Measurements from ENCODE around the gene DTX3L. TPM values are rescaled to one million over a fixed set of nuclear protein-coding genes. Genes with fewer than 3 reads are reported as not detected.

The DTX3L gene
- total and polyA plus RNA-seq, 9 of the 15 experiments (the other 6 are each of a cell fraction or from before 2014, with no cell fraction given) = 2.3 to 6.5 (median 3.0) TPM

GRCh38 chr3:122548619-122549018 lies 15.5 kb upstream of the DTX3L start (continued):
- TF ChIP-seq ZNF655 (CRISPR knock-in tag; IDR thresholded peaks at IDR 0.05) (no peak), E2F6 (IDR thresholded peaks at IDR 0.05; ENCODE audit: borderline replicate concordance in 1 of 2, extremely low read depth in 1 of 2, insufficient read depth in 1 of 2, insufficient read length in 1 of 2, low read depth in 1 of 2, low read length in 1 of 2, poor library complexity in 1 of 2, severe bottlenecking in 1 of 2) (no peak), SMARCE1 (IDR thresholded peaks at IDR 0.05) (no peak), ZC3H8 (IDR thresholded peaks at IDR 0.05) (no peak), ZNF639 (CRISPR knock-in tag; conservative IDR thresholded peaks at IDR 0.05 in 1 of 2, IDR thresholded peaks at IDR 0.05 in 1 of 2) (no peak)

DNA sequence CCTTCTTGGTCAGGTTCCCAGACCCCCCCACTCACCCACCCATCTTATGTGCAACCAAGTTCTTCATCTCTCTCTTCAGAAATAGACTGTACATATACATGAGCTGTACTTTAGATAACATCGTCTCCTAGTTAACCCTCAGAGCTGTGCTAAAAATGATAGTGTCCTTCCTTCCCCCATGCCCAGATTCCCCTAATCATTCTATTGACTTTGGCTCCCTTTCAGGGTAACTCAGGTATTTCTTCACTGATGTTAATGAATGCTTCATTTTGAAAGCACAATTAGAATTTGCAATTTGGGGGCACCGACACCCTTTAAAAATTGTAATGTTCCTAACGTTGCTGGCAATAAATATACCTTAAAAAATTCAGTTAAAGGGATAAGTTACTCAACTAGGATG lies 11.0 kb upstream of the DTX3L start:
- BruUV-seq (replicated peaks) = no TSS peak

More for the DNA sequence above, 11.0 kb upstream of the DTX3L start:
- ChIA-PET POLR2A (no interaction called here), CTCF (ENCODE audit: low intra/inter-chr PET ratio) (no interaction called here)
- in situ Hi-C loops (cut with MboI) = no loop called here
- intact Hi-C loops (cut with micrococcal nuclease) = no loop called here
- Histone ChIP-seq H3K27ac (ENCODE audit: extremely low read depth, low read depth, low read length) (no peak overlapping the region), H3K4me3 (no peak overlapping the region), H2AFZ (ENCODE audit: low read depth, low read length) (no peak overlapping the region), H3K79me2 (ENCODE audit: control insufficient read depth, insufficient read depth, low read length) (no peaks in the 10 kb centered on the region), H3K4me2 (ENCODE audit: insufficient read depth, low read length) (no peak overlapping the region), H3K36me3 (ENCODE audit: control insufficient read depth, insufficient read depth, low read length) (no peaks in the 10 kb centered on the region), H3K27me3 (ENCODE audit: control insufficient read depth in 2 of 2, insufficient read depth in 2 of 2, low read length in 2 of 2) (no peaks in the 10 kb centered on the region), H3K9me1 (ENCODE audit: control insufficient read depth, insufficient read depth, low read length) (no peaks in the 10 kb centered on the region), H4K20me1 (replicated peaks; ENCODE audit: control insufficient read depth, insufficient read depth, low read length) (no peaks in the 10 kb centered on the region), H3K4me1 (replicated peaks in 1 of 2; ENCODE audit: control insufficient read depth in 2 of 2, insufficient read depth in 2 of 2, low read length in 2 of 2) (no peaks in the 10 kb centered on the region), H3K9ac (ENCODE audit: insufficient read depth in 1 of 2, low read depth in 2 of 2, low read length in 2 of 2) (no peak overlapping the region), H3K9me3 (replicated peaks; ENCODE audit: control insufficient read depth, insufficient read depth, low read depth, low read length) (no peaks in the 10 kb centered on the region)
- 10% methylated on average over 3 of the region's 3 CpGs for WGBS (ENCODE audit: insufficient coverage, low coverage, missing lambda C conversion rate)
- FAIRE-seq (no peak), ATAC-seq (no peak), DNase-seq (ENCODE audit: extremely low read depth in 1 of 4, low spot score in 3 of 4) (no peak)

All from K562 (cell line).